HEK293 (cell line): Measurements from ENCODE around the gene KLHDC4.
A peak's percentile ranks its signal among the peaks of the same experiment; 100 is the strongest.

Experiments used
- CTCF ChIA-PET: fragments of 350-600 bp; formaldehyde crosslinking; extraction: SDS; loops from one replicate; lab custom pipeline; 2021; ENCODE audit warnings: antibody characterized with exemption; lab: Yijun Ruan, JAX
- POLR2A ChIA-PET: fragments of 300-600 bp; formaldehyde crosslinking; extraction: SDS; loops from one replicate; lab custom pipeline; 2020; ENCODE audit warnings: antibody characterized with exemption, inconsistent platforms; lab: Yijun Ruan, JAX
- H3K27ac ChIP-seq: fragments of 200-500 bp; sonication (Bioruptor generic); 2 replicates; pipeline ENCODE4 v1.5.1; 2014; ENCODE audit warnings: low read depth, low read length, control low read depth, inconsistent platforms; ENCODE audit errors: extremely low read depth
- H3K36me3 ChIP-seq, 2 experiments: fragments of 200-500 bp in 1 of 2; sonication (Bioruptor generic) in 1 of 2; 1 replicate in 1 of 2; 2 replicates in 1 of 2; pipeline ENCODE4 v1.5.1; 2014 to 2017; ENCODE audit warnings: inconsistent platforms in 2 of 2, low read length in 2 of 2; ENCODE audit not compliant: control insufficient read depth in 2 of 2, insufficient read depth in 1 of 2
- H3K4me1 ChIP-seq: fragments of 200-500 bp; sonication (Bioruptor generic); 2 replicates; pipeline ENCODE4 v1.5.1; 2014; ENCODE audit warnings: mild to moderate bottlenecking, low read length, inconsistent platforms; ENCODE audit not compliant: control insufficient read depth, insufficient read depth
- H3K4me3 ChIP-seq: 2 replicates; pipeline ENCODE4 v1.5.1; 2011; ENCODE audit warnings: low read depth, mild to moderate bottlenecking, control low read depth, low read length, moderate library complexity
- H3K9me3 ChIP-seq: fragments of 200-500 bp; sonication (Bioruptor generic); 2 replicates; pipeline ENCODE4 v1.5.1; 2014; ENCODE audit warnings: low read depth, low read length, inconsistent platforms; ENCODE audit not compliant: control insufficient read depth, insufficient read depth
- CTCF ChIP-seq: fragments of 450-650 bp; formaldehyde crosslinking; IDR thresholded peaks from 2 replicates; pipeline ENCODE4 v1.5.1; 2016; ENCODE audit warnings: missing biosample characterization, missing genetic modification characterization
- ELK4 ChIP-seq: IDR thresholded peaks from 2 replicates; pipeline ENCODE4 v1.6.1; 2011; ENCODE audit warnings: mild to moderate bottlenecking, low read depth, low read length, borderline replicate concordance
- KLF1 ChIP-seq: fragments of 450-650 bp; formaldehyde crosslinking; IDR thresholded peaks from 2 replicates; pipeline ENCODE4 v1.5.1; 2016; ENCODE audit warnings: missing biosample characterization, missing genetic modification characterization
- PATZ1 ChIP-seq: fragments of 450-650 bp; formaldehyde crosslinking; IDR thresholded peaks from 2 replicates; pipeline ENCODE4 v1.5.1; 2016; ENCODE audit warnings: missing biosample characterization, missing genetic modification characterization
- TSHZ1 ChIP-seq: fragments of 450-650 bp; formaldehyde crosslinking; IDR thresholded peaks from 2 replicates; pipeline ENCODE4 v1.5.1; 2016; ENCODE audit warnings: missing biosample characterization, missing genetic modification characterization, borderline replicate concordance
- ZBTB7A ChIP-seq: fragments of 450-650 bp; formaldehyde crosslinking; IDR thresholded peaks from 2 replicates; pipeline ENCODE4 v1.5.1; 2016; ENCODE audit warnings: low read depth, missing biosample characterization, missing genetic modification characterization
- ZNF132 ChIP-seq: fragments of 450-650 bp; formaldehyde crosslinking; IDR thresholded peaks from 2 replicates; pipeline ENCODE4 v1.5.1; 2017; ENCODE audit warnings: missing biosample characterization, missing genetic modification characterization, borderline replicate concordance
- ZNF214 ChIP-seq: fragments of 450-650 bp; formaldehyde crosslinking; IDR thresholded peaks from 2 replicates; pipeline ENCODE4 v1.5.1; 2017; ENCODE audit warnings: missing biosample characterization, mild to moderate bottlenecking, missing genetic modification characterization, borderline replicate concordance
- ZNF391 ChIP-seq: fragments of 450-650 bp; formaldehyde crosslinking; IDR thresholded peaks from 2 replicates; pipeline ENCODE4 v1.5.1; 2016; ENCODE audit warnings: low read depth, missing biosample characterization, missing genetic modification characterization, borderline replicate concordance
- ZNF610 ChIP-seq: fragments of 450-650 bp; formaldehyde crosslinking; IDR thresholded peaks from 2 replicates; pipeline ENCODE4 v1.5.1; 2016; ENCODE audit warnings: missing biosample characterization, missing genetic modification characterization, borderline replicate concordance
- ZNF792 ChIP-seq: fragments of 450-650 bp; formaldehyde crosslinking; IDR thresholded peaks from 2 replicates; pipeline ENCODE4 v1.5.1; 2016; ENCODE audit warnings: missing biosample characterization, missing genetic modification characterization

Gene KLHDC4

GRCh38 chr16:87705771-87706277 is 60.0 kb downstream of the KLHDC4 start:
- H3K4me1 ChIP-seq = no peaks in the 10 kb centered on the region
- ChIA-PET CTCF (interaction anchor here (0.5 kb wide), 1 partner anchor 18 kb away, joined by 3 read pairs; no protein-coding TSS in a partner anchor), POLR2A (no interaction called here)
- H3K36me3 ChIP-seq = peaks cover 0 to 76% of the 10 kb centered on the region in 2 experiments; a peak in 2 of 3 replicates
- no peak overlapping the region for H3K4me3 ChIP-seq
- no peaks in the 10 kb centered on the region for H3K9me3 ChIP-seq
- H3K27ac ChIP-seq = no peak overlapping the region
- TF ChIP-seq PATZ1 (tag by site-specific recombination) (no peak), TSHZ1 (tag by site-specific recombination) (no peak), CTCF (tag by site-specific recombination) (no peak), ZNF610 (no peak)

GRCh38 chr16:87704754-87705353 is 60.9 kb downstream of the KLHDC4 start:
- H3K9me3 ChIP-seq = no peaks in the 10 kb centered on the region
- CTCF ChIA-PET = interaction anchor here (1.0 kb wide), 1 partner anchor 10 kb away, joined by 4 read pairs; no protein-coding TSS in a partner anchor
- TF ChIP-seq ZNF214 (tag by site-specific recombination) (no peak), ZNF792 (tag by site-specific recombination) (no peak), ZNF391 (no peak), ZBTB7A (no peak), ZNF132 (no peak), ZNF610 (no peak), KLF1 (0 out of 2 replicates have a peak, but pooled peaks have one; percentile 13), ELK4 (no peak)
- TF ChIP-seq, all 188 proteins: peak for 1
- no peak overlapping the region for H3K27ac ChIP-seq
- POLR2A ChIA-PET = no interaction called here
- no peaks in the 10 kb centered on the region for H3K4me1 ChIP-seq
- peaks cover 0 to 70% of the 10 kb centered on the region in 2 experiments; a peak in 2 of 3 replicates for H3K36me3 ChIP-seq
- no peak overlapping the region for H3K4me3 ChIP-seq
